ENCODE results near the gene AHDC1.

AHDC1 gene

GRCh38 chr1:27574871-27575831 is 28.8 kb downstream of the AHDC1 start:
- DNase-seq (ENCODE audit: low read depth): no peak

- DNase-seq (ENCODE audit: low read depth): no peak
These were observed 29.8 kb downstream of the AHDC1 start for GRCh38 chr1:27574001-27574781.

GRCh38 chr1:27572679-27573426 is 31.1 kb downstream of the AHDC1 start:
- no peak for DNase-seq (ENCODE audit: low read depth)

- DNase-seq (ENCODE audit: low read depth): no peak
These were observed 31.8 kb downstream of the AHDC1 start for GRCh38 chr1:27572019-27572678.

GRCh38 chr1:27571439-27572018 is 32.4 kb downstream of the AHDC1 start:
- DNase-seq (ENCODE audit: low read depth): no peak

GRCh38 chr1:27570784-27571183 is 33.2 kb downstream of the AHDC1 start:
- no peak for DNase-seq (ENCODE audit: low read depth)

GRCh38 chr1:27570356-27570755 is 33.6 kb downstream of the AHDC1 start:
- DNase-seq (ENCODE audit: low read depth): no peak

- no peak for DNase-seq (ENCODE audit: low read depth)
These were observed 34.2 kb downstream of the AHDC1 start for GRCh38 chr1:27569506-27570291.

- DNase-seq (ENCODE audit: low read depth): no peak
These were observed 34.9 kb downstream of the AHDC1 start for GRCh38 chr1:27569088-27569460.

- peak; percentile 82 for DNase-seq (ENCODE audit: low read depth)
These were observed 35.5 kb downstream of the AHDC1 start for GRCh38 chr1:27568300-27569087.

- no peak for DNase-seq (ENCODE audit: low read depth)
These were observed 36.0 kb downstream of the AHDC1 start for GRCh38 chr1:27567971-27568299.

GRCh38 chr1:27567146-27567526 is 36.8 kb downstream of the AHDC1 start:
- no peak for DNase-seq (ENCODE audit: low read depth)

- DNase-seq (ENCODE audit: low read depth): no peak
These were observed 37.3 kb downstream of the AHDC1 start for GRCh38 chr1:27566462-27567145.

GRCh38 chr1:27564710-27565649 is 39.0 kb downstream of the AHDC1 start:
- DNase-seq (ENCODE audit: low read depth): no peak

GRCh38 chr1:27563591-27564471 is 40.1 kb downstream of the AHDC1 start:
- no peak for DNase-seq (ENCODE audit: low read depth)

GRCh38 chr1:27563341-27563590 is 40.7 kb downstream of the AHDC1 start:
- DNase-seq (ENCODE audit: low read depth): no peak

- DNase-seq (ENCODE audit: low read depth): no peak
These were observed 41.2 kb downstream of the AHDC1 start for GRCh38 chr1:27562534-27563340.

Data from stimulated activated CD8-positive, alpha-beta memory T cell treated with anti-CD3 and anti-CD28 coated beads, Interleukin-12 subunit alpha, Interleukin-12 subunit beta, amount 100 ng/mL, for 1 hour (primary cell).